Activated T-helper 1 cell treated with Interleukin-2 at 50 U/mL for 16 hours (primary cell): ENCODE results near the gene GRK4.
"Not testable (repeated sequence)": the region's sequence is repeated elsewhere in the genome, so short reads cannot be mapped to it uniquely, and the experiment has no call there.

ENCODE experiments used
- DNase-seq: peaks from one replicate; pipeline ENCODE4 v3.0.0-alpha.2; 2020; ENCODE audit warnings: low read depth

GRK4 gene

DNA sequence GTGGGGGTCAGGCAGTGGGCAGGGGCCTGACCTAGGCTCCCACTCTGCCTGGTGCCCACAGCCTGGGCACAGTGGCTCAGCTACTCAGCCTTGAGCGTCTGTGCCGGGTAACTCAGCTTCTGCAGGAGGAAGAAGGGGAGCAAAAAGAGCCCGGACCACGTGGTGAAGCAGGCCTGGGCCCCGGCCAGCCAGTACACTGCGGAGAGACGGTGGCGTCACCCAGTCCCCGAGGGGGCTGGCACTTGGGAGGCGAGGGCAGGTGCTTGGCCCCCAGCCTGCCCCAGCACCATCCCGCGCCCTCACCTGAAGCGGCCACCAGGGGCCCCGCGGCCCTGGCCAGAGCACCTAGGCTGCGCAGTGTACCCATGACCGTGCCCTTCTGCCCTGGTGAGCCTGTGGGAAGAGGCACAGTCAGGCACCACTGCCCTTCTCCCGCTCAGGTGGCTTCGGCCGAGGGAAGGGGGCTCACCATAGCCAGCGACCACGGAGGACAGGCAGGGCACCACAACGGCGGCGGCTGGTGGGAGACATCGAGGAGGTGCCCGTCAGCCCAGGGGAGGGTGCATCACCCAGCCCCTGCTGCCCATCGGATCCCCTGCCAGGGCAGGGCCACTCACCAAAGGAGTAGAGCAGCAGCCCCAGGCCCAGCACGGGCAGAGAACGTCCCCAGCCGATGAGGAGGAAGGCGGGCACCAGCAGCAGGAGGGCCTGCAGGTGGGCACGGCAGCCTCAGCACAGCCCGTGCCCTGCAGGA, 32.4 kb upstream of the GRK4 start:
- DNase-seq = no peak

DNA sequence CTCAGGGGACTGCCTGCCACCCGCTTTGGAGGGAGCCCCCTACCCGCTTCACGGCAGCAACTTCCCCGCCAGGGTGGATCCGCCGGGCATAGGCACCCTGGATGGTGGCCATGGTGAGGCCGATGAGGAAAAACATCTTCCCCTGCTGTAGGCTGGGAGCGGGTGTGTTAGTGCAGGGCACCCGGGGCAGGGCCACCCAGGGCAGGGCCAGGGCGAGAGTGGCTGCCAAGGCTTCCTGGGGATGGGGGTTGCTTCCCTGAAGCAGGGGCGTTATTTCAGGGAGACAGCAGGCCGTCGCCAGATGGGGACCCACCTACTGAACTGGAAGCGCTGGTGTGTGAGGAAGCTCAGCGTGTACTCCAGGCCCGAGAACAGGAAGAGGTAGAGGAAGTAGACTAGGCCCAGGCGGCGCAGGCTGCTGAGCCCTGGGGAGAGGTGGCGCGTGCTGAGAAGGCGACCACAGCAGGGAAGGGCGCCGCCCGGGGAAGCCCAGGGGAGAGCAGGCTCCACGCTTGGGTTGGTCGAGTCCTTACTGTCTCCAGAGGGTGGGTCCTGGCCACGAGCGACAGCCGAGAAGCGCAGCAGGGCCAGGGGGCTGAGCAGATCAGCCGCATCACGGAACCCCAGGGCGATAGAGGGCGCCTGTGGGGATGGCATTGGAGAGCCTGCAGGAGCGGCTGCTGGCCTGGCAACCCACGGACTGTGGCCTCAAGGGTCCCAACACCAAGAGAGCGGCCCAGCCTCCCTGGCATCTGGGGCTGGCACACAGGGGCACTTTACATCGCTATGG, 31.7 kb upstream of the GRK4 start:
- DNase-seq = peak; percentile 32

DNA sequence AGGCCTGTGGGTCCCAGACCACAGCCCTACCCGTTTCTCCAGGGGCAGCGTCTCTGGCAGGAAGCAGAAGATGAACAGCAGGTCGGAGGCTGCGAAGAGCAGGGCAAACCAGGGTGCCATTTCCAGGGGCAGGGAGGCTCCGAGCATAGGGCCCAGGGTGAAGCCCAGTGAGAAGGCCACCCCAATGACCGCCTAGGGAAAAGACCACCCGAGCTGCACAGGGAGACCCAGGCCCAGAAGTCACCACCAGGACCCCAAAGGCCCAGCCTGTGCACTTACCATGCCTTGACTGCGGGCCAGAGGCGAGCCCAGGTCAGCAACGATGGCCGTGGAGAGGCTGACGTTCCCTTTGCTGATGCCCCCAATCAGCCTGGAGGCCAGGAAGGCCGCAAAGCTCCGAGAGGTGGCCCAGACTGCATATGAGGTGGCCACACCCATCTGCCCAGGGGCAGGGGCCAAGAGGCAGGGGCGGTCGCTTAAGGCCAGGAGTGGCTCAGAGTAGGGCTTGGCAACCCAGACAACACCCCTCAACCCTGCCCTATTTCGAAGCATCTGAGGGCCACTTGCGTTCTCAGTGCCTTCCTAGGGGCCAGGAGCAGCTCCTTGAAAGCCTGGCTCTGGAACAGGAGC, 30.9 kb upstream of the GRK4 start:
- no peak for DNase-seq

DNA sequence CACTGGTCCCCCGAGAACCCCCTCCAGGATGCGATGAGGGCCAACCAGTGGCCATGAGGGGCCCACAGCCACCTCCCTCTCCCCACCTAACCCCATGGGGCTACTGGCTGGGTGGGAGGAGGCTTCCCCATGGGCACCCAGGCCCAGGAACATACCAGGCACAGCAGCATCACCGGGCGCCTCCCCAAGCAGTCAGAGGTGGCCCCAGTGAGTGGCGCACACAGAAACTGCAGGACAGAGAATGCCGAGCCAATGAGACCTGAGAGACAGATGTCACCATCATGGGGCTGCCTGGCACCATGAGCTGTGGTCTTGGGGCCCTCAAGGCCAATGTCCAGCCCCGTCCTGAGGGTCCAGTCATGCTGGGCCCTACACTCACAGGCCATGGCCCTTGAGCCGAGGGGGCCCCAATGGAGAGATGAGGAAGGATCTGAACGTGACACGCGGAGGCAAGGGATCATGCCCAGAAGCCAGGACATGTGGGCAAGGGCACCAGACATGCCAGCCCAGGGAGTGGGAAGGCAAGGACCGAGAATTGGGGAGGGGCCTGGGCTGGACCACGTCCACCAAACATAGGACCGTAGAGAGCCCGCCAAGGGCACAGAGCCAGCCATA, 30.3 kb upstream of the GRK4 start:
- DNase-seq = no peak

DNA sequence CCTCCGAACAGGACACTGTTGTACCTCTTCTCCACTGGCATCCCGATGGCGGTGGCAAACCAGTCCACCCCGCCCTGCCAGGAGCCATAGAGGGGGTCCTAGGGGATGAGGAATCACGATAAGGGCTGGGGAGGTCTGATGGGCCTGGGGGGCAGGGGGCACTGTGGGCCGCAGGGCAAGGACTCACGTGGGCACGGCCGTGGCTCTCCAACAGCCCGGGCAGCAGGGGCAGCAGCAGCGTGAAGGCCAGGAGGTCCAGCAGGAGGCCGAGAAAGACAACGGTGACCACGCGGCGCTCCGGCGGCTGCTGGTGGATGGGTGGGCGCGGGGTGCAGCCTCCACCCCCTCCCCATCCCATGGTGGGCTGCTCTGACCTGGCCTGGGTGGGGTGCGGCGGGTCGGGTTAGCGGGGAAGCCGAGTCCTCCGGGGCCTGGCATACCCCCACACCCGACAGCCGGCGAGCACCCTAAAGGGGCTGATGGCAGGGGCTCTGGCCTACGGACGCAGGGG, 29.8 kb upstream of the GRK4 start:
- no peak for DNase-seq

DNA sequence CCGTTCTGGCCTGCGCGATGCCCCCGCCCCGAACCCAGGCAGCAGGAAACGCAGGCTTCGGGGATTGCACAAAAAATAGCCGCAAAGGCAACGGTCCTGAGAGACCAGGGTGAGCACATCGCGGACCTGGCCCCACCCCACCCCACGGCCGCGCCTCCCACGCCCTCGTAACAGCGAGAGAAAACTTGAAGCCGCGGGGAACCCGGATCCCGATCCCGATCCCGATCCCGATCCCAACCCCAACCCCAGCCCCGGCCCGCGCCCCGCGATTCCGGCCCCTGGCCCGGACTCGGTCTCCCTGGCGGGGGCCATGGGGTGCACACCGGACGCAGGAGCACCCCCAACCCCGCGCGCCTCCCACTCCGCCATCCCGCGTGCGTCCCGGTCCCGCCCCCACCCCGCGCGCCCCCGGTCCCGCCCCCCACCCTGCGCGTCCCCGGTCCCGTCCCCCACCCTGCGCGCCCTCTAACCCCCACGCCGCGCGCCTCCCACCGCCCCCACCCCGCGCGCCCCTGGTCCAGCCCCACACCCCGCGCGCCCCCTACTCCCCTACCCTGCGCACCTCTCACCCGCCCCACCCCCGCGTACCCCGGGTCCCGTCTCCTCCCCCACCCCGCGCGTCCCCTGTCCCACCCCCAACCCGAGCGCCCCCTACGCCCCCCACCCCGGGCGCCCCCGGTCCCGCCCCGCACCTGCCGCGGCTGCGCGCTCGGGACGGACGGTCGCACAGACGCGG, 29.1 kb upstream of the GRK4 start:
- DNase-seq = peak; percentile 35

DNA sequence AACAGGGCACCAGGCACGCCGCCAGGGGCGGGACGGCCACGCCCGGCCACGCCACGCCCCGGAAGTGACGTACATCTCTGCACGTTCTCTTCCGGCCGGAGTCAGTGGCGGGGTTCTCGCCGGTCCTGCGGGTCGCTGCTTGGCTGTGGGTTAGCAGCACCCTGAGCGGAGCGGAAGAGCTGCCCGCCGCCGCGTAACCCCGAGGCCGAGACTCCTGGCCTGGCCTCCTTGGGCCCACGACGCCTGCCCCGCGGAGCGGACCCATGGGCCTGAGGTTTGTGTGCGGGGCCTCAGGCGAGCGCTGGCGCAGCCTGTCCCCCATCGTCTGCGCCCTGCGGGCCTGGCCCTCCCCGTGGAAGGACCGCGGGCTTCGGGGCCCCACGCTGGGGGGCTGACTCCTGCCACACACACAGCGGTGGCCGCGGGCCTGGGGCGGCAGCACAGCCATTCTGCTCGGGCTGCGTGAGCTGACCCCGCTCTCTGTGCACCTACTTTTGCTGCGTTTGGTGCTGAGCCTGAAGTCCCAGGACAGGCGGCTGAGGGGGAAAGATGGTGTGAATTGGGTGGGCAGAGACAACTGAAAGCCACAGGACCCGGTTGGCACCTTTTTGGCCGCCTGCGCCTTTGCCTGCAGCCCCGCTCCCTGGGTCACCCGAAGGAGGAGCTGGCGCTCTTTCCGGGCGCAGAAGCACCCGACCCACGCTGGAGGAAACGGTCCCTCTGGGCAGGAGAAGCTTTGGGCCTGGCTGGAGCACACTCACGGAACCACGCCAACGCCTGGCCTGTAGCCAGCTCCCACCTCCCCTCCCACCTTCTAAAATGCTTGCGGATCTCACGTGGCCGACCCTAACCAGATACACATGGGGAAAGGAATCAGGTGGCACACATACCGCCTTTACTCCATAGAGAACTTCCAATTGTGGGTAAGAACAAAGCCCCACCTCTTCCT, 28.3 kb upstream of the GRK4 start:
- DNase-seq = peak; percentile 94

DNA sequence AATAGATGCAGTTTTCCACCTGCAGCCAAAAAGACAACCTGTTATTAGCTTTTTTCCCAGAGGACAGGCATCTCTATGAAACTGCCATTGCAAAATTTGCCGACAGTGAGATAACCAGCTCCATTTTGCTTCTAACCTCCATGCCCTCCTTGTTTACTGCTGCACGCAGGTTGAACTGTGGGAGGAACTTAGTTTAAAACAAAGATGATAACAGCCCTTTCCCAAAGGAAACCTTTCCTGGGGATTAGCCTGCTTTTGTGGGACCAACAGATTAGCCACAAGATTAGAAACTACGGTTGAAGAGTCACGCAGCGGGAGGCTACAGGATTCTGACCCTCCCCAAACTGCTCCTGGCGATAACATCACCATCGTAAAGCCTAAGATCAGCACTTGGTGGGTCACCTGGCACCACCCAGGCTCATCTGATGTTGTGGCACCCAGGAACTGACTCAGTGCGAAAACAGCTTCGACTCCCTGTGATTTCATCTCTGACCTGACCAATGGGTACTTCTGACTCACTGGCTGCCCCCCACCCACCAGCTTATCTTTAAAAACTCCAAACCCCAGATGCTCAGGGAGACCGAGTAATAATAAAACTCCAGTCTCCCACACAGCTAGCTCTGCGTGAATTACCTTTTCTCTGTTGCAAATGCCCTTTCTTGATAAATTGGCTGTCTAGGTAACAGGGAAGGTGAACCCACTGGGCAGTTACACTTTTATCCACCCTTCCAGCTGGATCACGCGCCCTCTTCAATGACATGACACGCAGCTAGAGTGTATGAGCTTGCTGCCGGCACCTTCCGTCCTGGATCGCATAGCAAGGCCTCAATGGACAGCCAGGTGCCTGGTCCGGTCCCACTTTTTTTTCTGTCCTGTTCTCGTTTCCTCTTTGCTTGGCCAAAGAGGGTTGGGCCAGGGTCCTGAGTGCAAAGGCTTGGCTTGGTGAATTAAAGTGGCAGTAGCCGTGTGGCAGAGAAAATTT, 27.3 kb upstream of the GRK4 start:
- no peak for DNase-seq

DNA sequence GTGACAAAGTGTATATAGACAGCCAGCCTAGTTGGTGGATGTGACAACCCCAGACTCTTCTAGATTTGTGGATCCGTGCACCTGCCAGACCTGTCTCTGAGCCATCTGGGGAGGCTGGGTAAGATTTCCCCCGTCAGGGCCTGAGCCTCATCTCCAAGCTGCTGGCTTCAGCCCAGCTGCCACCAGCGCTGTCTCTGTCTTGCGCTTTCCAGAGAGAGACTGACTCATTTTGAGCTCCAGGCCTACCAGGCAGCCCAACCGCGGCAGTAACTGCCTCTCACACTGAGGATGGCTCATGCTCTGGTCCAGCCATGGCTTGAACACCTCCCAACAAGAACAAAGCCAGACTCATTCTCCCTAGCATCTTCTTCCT, 26.6 kb upstream of the GRK4 start:
- DNase-seq = no peak

DNA sequence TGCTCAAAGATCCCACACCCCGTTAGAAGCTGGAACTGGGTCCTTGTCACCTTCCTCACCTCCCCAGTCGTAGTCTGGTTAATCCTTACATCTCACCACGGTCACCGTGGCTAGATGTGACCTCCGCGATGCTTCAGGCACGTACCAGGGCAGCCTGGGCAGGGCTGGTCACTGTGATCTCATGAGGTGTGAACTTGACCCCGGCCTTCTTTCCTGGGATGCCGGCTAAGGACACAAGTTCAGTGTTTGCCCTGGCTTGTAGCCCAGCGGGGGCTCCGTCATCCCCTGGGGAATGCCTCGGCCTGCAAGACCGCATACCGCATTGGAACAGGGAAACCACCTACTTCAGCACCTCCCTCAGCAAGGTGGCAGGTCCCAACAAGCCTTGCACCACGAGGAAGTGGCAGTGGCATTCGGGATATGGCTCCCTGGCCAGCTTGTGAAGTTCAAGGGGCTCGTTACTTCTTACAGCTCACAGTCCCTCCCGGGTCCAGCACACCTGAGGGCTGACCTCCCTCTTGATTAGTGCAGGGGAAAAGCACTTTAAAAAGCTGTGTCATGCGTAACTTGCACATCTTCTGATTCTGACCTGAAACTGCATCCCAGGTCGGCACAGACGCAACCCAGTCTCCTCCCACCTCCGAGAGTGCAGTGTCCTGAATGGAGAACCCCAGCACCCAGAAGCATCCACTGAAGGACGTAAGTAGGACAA, 26.1 kb upstream of the GRK4 start:
- no peak for DNase-seq

DNA sequence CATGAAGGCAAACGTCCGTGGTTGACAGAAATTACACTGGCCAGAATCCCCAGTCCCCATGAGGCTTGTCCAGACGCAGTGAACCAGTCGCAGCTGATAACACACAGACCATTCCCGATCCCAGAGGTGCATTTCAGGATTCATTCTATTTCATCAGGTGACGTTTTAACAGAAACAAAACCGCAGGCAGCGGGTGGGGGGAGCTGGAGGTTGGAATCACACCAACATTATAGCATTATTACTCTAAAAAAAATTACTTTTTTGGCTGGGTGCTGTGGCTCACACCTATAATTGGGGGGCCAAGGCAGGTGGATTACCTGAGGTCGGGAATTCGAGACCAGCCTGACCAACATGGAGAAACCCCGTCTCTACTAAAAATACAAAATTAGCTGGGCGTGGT, 25.4 kb upstream of the GRK4 start:
- DNase-seq = no peak

DNA sequence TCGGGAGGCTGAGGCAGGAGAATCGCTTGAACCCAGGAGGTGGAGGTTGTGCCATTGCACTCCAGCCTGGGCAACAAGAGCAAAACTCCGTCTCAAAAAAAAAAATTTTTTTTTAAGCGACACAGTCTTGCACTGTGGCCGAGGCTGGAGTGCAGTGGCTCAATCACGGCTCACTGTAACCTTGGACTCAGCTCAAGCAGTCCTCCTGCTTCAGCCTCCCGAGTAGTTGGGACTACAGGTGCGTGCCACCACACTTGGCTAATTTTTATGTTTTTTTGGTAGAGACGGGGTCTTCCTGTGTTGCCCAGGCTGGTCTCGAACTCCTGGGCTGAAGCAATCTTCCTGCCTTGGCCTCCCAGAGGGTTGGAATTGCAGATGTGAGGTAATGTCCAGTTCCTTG, 25.0 kb upstream of the GRK4 start:
- DNase-seq = not testable (repeated sequence)

DNA sequence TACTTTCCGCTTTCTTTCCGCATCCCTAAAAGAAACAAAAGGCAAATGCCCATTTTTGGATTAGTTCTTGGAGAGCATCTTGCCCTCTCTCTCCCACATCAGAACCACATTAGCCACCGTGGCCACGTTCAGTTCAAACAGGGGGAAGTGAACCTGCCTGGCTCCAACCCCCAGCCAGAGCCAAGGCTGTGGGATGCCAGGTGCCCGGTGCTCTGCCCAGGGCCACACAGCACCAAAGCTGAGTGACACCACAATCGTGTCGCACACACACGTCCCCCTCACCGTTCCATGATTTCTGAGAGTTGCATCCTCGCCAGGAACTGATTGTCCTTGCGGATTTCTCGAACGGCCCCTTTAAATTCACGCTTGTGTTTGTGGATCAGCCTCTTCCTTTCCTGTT, 24.5 kb upstream of the GRK4 start:
- DNase-seq = no peak

DNA sequence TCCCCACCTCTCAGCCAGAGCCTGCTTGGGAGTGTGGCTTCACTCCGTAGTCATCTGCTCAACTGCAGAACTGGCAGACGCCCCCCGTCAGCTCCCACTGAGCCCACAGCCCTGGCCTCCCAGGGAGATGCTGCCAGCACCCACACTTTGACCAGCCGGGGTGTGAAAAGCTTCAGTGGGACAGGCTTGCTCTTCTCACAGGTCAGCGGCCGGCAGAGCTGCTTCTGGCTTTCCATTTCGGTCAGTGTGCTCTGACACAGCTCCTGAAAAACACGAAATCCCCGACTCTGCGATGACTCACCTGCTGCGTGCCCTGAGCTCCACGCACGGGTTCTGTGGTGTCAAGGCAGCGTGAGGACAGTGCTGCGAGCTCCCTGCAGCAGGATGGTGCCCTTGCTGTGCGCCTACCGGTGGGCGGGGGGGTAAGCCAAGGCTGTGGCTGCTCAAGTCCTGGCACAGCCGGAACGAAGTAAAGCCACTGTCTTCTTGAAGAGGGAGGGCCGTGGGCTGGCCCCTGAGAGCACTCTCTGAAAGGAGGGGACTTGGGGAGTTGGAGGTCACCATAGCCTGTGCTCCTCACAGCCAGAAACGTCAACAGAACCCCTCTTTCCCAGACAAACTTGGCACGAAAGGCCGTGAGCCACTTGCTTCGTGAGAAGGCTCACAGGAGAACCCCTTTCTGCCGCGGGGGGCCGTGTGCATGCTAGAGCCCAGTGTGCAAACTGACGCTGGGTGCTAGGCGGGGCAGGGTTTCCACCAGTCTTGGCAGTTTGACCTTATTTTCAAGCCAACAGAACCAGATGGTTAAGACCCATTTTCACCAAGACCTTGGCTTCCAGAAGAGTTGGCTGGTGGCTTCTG, 23.8 kb upstream of the GRK4 start:
- no peak for DNase-seq

DNA sequence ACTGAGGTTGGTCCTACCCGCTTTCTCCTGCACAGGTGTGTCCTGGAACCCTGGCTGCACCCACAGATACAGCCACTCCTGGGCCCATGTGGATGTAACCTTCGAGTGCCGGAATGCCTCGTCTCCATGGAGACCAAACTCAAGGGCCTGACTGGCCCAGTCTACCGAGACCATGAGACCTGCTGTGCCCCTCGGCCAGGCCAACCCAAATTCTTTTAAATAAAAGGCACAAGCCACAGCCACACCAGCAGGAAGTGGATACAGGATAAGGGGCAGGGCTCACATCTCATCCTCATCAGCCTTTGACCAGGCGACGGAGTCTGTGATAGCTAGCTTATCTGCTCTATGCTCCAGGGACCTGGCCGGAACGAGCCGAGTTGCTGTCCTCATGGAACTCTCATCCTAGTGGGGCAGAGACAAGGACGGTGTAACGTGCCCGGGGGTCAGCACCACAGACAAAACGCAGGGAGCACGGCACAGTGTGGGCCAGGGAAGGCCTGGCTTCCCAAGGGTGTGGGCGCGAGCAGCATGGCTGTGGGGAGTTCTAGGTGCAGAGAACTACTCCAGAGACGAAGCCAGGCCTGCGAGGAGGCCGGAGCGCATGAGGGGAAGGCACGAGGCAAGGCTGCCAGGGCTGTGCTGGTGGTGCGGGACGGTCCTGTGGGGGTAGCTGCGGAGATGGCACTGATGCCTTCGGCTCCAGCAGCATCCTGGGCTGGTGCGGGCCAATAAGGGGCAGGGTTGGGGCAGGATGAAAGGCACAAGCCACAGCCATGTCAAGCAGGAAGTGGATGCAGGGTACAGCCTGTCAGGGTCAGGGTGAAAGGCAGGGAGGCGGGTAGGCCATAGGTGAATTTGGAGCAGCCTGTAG, 22.9 kb upstream of the GRK4 start:
- no peak for DNase-seq

DNA sequence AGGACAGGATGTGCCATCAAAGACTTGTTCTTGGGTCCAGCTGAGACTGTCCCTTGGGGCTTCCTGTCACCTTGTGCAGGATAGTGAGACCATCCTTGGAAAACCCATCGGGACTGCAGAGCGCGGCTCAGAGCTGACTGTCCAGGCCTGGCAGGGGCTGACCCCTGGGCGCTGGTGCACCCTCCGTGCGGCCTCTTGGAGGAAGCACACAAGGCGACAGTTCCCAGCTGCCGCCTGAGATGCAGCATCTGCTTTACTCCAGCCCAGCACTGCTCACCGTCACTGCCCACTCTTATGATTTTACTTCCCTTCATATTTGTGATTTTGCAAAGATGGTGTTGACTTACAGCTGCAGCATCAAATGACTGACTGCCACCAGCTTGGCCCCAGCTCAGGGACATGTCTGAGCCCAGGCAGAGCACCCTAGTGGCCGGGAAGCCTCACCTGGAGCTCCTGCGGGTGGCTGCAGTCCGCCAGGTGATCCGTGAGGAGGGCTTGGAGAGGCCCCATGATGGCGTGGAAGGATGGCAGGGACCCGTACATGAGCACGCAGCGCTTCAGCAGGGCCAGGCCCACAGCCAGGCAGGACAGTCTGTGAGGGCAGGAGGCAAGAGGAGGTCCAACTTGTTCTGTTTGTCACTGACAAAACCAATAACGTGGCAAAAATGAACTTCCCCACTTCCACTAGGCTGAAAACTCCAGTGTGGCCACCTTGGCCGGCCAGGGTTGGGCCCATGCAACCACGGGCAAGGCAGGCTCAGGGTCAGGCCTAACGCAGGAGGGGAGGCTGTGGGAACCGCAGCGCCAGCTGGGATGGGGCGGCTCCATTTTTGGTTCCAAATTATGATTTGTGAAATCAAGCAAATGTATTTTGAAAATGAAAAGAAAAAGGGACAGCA, 22.0 kb upstream of the GRK4 start:
- DNase-seq = no peak
